ENCODE results near the gene RHOG.
"Not testable (repeated sequence)": the region's sequence is repeated elsewhere in the genome, so short reads cannot be mapped to it uniquely, and the experiment has no call there.

RHOG gene

GRCh38 chr11:3840870-3841425 is at the start of gene RHOG:
RHOG (minus strand) TSS chr11:3840959; CDS start chr11:3828138, 12,821 bp downstream.
- DNase-seq (ENCODE audit: low read depth) = no peak

DNA sequence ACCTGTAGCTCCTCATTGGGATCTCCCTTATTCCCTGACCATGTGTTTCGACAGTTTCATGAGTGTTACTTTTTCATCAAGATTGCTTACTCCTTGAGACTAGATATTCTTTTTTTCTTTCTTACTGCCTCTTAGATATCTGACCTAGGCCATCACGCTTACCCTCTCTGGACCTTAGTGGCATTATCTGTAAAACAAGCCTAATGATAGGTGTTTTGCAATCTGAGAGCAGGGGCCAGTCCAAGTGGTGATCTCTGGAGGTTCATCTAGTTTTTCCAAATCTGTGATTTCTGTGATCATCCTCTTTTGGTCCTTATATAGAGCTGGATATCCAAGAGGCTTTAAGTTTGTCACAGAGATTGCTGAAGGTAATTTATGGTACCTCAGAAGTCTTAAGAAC is 49.3 kb upstream of the RHOG start:
- no peak for DNase-seq (ENCODE audit: low read depth)

DNA sequence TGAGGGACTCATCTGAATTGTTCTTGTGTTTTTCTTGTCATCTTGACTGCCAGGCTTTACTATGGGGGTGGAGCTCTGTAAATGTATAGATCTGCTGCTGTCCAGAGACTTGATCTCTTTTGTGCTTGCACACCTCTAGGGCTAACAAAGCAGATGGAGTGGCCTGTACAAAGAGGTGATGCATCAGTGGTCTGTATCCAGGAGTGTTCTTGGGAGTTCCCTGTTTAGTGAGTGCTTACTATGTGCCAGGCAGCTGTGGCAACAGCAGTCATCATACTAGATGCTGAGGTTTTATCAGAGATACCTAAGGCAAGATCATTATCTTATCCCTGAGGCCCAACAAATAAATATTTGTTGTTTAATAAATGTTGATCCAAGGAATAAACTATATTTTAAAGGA is 48.1 kb upstream of the RHOG start:
- DNase-seq (ENCODE audit: low read depth) = no peak

GRCh38 chr11:3886985-3887384 is 46.2 kb upstream of the RHOG start:
- no peak for DNase-seq (ENCODE audit: low read depth)

GRCh38 chr11:3885855-3886254 is 45.1 kb upstream of the RHOG start:
- no peak for DNase-seq (ENCODE audit: low read depth)

DNA sequence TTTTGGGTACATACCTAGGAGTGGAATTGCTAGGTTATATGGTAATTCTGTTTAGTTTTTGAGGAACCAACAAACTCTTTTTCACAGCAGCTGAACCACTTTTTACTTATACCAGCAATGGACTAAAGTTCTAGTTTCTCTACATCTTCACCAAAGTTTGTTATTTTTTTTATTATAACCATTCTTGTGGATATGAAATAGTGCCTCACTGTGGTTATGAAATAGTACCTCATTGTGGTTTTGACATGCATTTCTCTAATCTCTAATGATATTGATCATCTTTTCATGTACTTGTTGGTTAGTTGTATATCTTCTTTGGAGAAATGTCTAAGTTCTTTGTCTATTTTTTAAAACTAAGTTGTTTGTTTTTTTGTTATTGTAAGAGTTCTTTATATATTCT is 41.9 kb upstream of the RHOG start:
- DNase-seq (ENCODE audit: low read depth) = no peak

DNA sequence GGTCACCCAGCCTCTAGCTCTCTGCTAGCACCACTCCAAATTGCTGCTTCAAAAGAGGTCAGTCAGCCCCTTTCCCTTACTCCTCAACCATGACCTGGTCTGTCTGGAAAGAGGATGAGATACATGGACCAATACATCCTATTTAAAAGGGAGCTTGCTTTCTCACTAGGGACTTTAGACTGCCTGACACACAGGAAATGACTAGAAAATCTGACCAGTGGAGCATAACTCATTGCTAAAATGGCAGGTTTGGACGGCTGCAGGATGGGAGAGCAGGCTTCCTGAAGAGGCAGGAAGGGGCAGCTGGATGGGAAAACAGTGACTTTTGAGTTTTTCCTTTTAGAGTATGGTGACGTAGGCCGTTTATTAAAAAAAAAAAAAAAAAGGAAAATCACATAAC is 40.0 kb upstream of the RHOG start:
- no peak for DNase-seq (ENCODE audit: low read depth)

- DNase-seq (ENCODE audit: low read depth) = no peak
Observed at GRCh38 chr11:3879967-3880542, 39.3 kb upstream of the RHOG start.

- no peak for DNase-seq (ENCODE audit: low read depth)
Observed at GRCh38 chr11:3879216-3879966, 38.6 kb upstream of the RHOG start.

- no peak for DNase-seq (ENCODE audit: low read depth)
Observed at GRCh38 chr11:3878258-3878584, 37.5 kb upstream of the RHOG start.

DNA sequence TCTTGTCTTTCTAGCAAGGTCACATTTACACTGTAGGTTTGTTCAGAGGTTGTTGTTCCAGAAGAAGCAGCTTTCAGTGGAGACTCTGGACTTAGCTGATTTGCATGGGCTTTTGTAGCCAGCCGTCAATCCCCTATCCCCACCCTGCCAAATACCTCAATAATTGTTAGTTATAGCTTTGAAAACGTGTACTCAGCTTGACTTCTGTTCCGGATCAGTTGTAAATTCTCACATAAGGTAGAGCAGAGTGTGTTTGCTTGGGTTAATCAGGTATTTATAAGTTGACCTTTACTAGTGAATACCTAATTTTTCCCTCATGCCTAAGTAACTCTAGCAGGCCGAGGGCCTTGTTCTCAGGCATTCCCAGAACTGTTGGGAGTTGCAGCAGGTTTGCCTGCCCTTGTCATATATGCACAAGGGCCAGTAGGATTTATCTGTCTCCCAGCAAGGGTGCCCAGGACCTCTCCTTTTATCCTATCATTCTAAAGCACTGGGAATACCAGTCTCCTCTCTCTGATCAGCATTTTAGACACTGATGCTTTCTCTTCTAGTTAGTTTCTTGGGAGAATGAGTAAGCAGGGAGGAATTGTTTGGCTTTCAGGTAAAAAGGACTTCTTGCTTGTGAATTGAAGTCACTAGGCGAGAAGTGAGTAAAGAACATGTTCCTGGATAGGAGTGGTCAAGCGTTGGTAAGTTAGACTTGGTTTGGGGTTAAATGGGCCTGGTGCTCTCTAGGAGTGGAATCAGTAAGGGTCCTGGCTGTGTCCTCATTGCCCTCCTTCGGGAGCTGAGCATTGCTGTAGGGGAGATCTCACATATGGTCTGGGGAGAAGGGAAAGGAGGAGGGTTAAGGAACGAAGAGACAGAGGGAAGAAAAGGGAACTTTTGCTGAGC is 36.9 kb upstream of the RHOG start:
- no peak for DNase-seq (ENCODE audit: low read depth)

GRCh38 chr11:3876613-3877012 is 35.9 kb upstream of the RHOG start:
- no peak for DNase-seq (ENCODE audit: low read depth)

GRCh38 chr11:3873712-3874349 is 33.1 kb upstream of the RHOG start:
- DNase-seq (ENCODE audit: low read depth) = no peak

DNA sequence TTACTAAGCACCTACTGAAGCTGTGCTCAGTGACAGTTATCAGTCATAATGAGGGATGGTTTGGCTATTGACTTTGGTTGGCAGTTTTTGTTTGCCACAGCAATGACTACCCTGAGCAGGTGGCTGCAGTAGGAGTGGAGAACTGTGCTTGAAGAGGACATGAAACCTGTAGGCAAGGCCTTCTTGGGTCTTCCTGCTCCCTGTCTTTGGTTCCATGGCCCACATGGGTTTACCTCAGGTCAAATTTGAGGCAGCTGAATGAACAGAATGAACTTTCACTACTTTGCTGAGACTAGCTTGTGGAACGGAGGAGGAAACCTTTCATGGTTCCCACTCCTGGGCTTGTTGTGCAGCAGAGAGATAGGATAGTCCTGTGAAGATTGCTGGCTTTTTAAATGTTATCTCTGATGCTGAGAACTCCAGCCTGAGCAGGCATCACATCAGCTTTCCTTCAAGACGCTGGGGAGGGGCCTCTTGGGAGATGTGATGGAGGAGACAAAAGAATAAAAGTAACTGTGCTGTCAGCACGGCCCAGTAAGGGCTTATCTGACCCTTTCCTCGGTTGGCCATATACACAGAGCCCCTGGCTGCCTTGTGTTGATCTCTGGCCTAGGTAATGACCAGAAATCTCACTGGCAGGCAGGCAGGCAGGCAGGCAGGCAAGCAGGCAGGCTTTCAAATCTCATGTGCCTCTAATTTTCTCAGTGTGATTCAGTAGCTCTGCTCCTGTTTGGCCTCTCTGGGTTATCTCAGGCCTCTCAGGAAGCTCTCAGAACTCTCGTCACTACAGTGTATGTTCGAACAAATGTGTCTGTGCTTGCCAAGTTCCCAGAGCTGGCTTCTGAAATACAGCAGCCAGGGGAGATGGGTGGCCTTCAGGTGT is 26.7 kb upstream of the RHOG start:
- DNase-seq (ENCODE audit: low read depth) = no peak

DNA sequence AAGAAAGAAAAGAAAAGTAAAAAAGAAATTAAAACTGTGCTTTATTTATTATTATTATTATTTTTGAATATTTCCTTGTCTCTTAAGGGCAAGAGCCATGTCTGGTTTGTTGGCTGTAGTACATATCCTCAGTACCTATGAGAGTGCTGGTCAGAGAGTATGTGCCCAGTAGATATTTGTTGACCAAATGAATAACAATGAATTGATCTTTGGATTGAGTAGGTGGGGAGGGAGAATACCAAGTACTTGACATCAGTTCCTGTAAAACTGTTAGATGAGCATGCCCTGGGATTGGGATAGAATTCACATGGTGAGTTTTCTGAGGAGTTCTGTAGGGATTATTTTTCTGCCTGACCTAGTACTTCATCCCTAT is 26.1 kb upstream of the RHOG start:
- DNase-seq (ENCODE audit: low read depth) = no peak

DNA sequence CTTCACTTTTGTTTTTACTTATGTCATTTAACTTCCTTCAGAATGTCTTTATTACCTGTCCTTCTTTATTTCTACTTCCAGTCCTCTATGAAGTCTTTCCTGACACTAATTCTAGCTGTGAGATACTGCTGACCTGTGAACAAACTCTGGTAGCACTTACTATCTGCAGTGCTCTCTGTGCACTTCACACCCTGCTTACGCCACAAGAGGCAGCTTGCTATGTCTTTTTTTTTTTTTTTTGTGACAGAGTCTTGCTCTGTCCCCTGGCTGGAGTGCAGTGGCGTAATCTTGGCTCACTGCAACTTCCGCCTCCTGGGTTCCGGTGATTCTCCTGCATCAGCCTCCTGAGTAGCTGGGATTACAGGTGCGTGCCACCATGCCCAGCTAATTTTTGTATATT is 25.4 kb upstream of the RHOG start:
- no peak for DNase-seq (ENCODE audit: low read depth)

DNA sequence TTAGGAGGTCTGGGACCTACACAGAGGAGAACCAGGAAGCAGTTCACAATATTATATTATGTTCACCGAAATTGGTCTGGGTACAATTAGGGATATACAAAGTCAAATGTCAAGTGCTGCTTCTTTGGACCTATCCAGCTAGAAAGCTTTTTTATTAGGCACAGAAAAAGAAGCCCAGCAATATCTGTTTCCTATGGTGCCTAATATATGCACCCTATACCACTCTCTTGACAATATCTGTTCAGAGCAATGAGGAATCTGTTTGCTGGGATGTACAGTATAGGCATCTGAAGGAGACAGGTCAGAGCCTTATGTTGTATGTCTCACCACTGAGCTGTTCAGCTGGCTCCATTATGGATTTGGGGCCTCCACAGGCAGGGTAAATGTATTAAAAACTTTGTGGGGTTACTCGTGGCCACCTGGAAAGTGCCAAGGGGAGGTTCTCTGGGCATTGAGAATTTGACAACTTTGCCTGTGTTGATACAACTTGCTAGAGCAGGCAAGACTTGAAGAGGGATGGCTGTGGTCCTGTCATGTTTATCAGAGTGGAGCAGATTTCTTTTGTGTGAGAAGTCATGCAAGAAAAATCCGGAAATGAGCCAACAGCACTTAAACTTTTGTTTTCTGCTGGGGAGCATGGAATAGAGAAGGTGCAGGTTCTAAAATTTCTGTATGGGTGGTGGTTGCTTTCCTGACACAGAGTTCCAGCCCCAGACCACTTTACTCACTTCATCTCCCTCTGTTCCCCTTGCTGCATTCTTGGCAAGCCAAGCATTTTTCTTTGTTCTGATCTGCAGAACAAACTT is 24.8 kb upstream of the RHOG start:
- no peak for DNase-seq (ENCODE audit: low read depth)

DNA sequence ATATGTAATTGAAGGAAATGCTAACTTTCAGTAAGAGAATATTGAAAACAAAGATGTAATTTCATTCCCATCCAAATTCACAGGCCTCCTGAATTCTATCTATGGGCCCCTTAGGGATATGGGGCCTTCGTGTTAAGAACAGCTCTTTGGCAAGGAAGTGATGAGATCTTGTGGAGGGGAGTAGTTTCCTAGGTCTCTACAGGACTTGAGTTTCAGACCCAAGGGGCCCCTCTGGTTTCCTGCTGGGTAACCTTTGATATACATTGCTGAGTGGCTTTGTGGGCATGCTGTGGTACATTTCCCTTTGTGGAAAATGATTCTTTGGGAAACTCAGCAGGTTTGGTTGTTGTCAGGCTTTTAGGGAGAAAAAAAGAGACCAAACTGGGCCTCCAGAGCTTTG is 20.9 kb upstream of the RHOG start:
- no peak for DNase-seq (ENCODE audit: low read depth)

DNA sequence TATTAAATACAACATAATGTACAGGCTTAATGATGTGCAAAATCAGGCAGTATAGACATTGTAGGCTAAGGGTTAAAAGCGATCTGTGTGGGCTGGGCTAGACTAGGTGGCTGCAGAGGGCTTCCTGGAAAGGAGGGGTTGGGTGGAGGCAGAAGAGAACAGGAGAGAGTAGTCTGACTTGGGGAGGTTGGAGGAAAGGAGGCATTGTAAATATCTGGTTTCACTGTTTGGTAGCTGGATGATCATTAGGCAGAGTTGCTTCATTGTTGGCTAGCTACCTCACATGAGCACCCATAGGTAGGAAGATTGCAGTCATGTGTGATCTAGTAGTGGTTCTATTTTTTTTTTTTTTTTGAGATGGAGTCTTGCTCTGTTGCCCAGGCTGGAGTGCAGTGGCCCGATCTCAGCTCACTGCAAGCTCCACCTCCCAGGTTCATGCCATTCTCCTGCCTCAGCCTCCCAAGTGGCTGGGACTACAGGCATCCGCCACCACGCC is 20.2 kb upstream of the RHOG start:
- not testable (repeated sequence) for DNase-seq (ENCODE audit: low read depth)

- DNase-seq (ENCODE audit: low read depth) = no peak
Observed at GRCh38 chr11:3860375-3860774, 19.6 kb upstream of the RHOG start.

Measured in stimulated activated CD8-positive, alpha-beta memory T cell treated with anti-CD3 and anti-CD28 coated beads, Interleukin-15, amount 100 ng/mL, for 1 hour (primary cell).